Testis (tissue), 2 donors: ENCODE data around the gene STON2.

Source experiments
- CTCF ChIP-seq, 3 experiments: fragments of 450-650 bp in 2 of 3; fragments of 200-600 bp in 1 of 3; sonication (generic) in 1 of 3; IDR thresholded peaks; one replicate each; pipeline ENCODE4 v1.5.1; 2016 to 2019; ENCODE audit warnings: antibody characterized with exemption in 3 of 3, mild to moderate bottlenecking in 2 of 3, moderate library complexity in 1 of 3
- POLR2A ChIP-seq: fragments of 450-650 bp; IDR thresholded peaks from one replicate; pipeline ENCODE4 v1.6.1; 2017; ENCODE audit warnings: antibody characterized with exemption, mild to moderate bottlenecking, moderate library complexity

- TF ChIP-seq CTCF (IDR thresholded peaks at IDR 0.05) (no peak), POLR2A (no peak)
Observed at GRCh38 chr14:81260732-81261131, 139.4 kb downstream of the STON2 start.
